GM21619 (cell line): ENCODE data around the gene ARGFX.
A peak's percentile ranks its signal among the peaks of the same experiment; 100 is the strongest.
"Not testable (repeated sequence)": the region's sequence is repeated elsewhere in the genome, so short reads cannot be mapped to it uniquely, and the experiment has no call there.

Experiments used
- ATAC-seq: cut with Tn5 transposase; IDR thresholded peaks from one replicate; pipeline ENCODE4 v1.9.1; 2021; ENCODE audit not compliant: unreplicated experiment

Gene ARGFX

DNA sequence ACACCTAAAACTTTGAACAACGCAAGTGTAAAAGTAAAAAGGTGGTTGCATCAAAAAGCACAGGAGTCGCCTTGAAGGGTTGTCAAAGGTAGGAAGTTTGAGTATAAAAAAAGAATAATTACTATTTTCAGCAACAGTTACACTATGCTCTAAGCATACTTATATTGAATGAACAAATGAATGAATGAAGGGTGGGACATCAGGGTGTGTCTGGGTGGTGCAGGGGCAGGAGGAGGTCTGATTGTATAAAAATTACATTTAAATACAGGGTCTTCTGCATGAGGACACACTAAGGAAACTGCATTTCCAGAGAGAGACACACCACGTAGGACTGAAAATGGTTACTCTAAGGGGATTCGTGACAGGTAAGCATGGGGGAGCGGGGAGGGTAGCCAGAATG lies at the start of gene ARGFX:
TSS of gene ARGFX (plus strand) at position 301 of the 400 bp plus-strand sequence. CDS start 2,765 bp downstream, outside the sequence.
- ATAC-seq = no peak

DNA sequence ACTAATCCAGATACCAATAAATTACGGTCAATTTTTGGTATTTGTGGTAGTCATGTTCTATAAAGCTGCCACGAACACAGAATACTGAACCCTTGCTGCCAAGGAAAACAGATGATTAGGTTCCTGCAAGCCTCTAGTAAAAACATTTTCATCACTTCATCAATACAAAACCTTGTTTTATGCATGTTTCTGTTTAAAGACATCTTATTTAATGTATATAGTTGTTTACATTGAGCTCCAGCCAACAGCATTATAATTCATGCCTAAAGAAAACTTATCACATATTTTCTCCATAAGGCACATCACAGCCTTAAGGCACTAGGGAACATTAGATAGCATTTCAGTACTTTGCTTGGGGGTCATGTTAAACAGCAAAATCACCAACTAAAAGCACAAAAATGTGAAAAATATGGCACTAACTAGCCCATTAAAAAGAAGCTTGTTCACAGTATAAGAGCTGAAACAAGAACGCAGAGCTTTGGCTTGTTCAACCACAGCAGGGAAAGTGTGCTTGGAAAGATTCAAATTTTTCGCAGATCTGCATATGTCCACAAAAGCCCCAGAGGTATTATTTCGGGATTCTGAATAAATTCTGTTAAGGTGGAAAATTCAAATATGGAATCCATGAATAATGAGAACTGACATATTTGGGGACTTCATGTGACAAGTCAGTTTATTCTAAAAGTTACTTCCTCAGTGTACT lies 49.6 kb upstream of the ARGFX start:
- ATAC-seq = no peak

DNA sequence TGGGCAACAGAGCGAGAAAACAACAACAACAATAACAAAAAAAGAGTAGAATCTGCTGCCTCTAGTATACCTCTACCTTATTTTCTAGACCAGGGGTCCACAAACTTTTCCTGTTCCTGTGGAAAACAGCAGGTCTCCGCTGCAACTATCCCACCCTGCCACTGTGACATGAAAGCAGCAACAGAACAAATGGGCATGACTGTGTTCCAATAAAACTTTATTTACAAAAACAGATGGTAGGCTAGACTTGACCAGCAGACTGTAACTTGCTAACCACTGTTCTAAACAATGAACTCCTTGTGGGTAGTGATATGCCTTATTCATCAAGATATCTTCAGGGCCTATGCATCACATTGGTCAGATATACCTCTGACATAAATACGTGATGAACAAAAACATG lies 47.2 kb upstream of the ARGFX start:
- ATAC-seq = no peak

DNA sequence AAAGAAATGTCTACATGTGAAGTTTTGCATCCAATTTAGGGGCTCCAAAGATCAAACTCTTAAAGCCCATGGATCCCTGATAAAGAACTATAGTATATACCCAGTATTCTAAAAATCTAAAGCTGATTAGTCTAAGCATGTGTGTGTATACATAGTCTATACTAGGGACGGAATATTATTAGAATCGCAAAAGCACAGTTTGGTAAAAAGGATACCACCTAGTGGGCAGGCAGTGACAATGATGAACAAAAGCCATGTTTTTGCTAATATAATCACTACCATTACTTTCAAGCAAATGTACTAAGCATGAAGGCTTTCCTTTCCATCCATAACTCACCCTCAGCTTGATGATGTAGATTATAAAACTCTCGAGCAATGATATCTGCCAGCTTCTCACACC lies 38.4 kb upstream of the ARGFX start:
- ATAC-seq = no peak

GRCh38 chr3:121531269-121531668 lies 36.5 kb upstream of the ARGFX start:
- no peak for ATAC-seq

- no peak for ATAC-seq
Observed at GRCh38 chr3:121542924-121543323, 24.8 kb upstream of the ARGFX start.

DNA sequence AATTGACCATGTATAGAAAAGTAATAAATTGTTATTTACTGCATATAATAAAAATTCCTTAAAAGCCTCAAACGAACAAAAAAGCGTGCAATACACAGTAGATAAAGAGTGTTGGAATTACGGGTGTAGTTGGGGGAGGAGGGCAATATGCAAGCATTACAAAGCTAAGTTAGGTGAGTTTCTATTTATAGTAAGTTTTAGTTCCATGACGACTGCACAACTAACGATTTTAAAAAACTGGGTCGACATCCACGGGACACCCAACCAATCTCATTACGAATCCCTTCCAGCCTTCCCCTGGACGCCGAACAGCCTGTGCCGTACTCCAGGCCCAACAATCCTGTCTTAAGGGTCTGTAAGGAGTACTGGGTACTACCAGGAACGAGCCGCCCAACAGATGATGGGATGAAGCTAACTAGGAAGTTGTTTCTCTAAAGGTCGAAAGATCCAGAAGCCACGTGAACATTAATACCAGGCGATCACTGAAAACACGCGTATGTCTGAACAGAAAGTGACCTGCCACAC lies 22.6 kb upstream of the ARGFX start:
- no peak for ATAC-seq

DNA sequence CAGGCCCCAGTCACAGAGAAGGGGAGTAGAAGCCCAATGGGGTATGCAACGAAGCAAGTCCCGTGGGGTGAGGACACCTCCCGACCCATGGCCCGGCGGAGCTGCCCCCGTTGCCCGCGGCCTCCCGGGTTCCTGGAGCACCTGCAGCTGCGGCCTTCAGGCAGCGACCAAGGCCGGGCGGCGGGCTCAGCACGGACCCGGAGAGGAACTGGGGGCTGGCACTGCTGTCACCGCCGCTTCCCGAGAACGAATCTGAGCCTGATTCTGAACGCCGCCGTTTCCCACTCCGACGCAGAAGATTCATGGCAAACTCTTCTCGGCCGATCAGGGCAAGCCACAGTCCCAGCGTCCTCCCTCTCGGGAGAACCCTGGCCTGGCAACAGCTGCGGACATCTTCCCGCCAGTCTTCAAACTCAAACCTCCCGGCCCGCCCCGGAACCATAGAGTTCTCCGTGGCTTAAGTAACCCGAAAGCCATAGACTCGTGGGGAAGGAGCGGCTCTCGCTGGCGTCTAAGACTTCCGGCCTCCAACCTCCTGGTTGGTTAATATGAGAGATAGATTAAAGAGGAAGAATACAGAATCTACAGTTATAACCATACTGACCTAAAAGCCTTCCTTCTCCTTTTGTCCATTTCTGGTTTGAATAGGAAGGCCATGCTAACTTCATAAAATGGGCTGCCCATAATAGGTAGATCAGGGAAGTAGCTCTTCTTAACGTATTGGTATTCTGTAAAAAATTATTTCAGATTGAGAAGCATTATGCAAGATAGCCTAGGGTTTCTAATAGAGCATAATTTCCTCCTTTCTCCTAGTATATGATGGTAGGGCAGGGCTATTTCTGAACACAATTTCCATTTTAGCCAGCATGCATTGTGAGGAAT lies 21.9 kb upstream of the ARGFX start, which contains the start of gene POLQ:
TSS of gene POLQ (minus strand) at position 415 of the 882 bp plus-strand sequence. CDS start at position 304, 111 bp downstream.
- ATAC-seq = peak; percentile 78

DNA sequence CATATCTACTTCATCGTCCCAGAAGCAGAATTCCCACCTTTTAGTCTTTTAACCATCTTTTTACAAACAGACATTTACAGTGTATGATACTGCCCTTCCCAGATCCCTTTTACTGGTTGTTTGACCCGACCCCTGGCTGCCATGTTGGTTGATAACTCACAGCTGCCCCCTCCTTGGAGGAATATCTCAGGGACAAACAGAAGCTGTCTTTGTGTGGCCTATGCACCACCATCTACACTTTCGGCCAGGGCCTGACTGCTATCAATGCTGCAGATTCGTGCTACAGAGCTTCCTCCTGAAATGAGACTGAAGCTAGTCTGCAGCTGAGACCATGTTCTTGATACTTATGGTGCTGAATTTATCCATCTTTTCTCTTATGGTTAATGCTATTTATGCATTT lies 15.4 kb upstream of the ARGFX start:
- ATAC-seq = no peak

DNA sequence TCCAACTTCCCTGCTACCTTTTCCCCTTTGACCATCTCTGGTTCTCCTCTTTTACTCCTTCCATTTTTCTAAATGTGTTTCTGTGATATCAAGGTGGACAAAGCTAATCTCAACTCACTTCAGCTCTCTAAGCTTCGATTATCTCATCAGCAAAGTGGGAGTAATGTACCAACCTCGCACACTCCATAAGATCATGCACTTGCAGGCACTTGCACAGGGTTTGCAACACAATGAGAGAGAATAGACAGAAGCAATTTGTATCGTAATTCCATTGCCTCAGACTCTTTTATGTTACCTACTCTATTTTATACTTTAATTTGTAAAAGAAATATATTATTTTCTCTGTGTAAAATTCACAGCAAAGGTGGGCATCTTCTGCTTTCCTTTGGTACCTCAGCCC lies 15.0 kb upstream of the ARGFX start:
- no peak for ATAC-seq

- ATAC-seq = no peak
Observed at GRCh38 chr3:121557426-121557934, 10.3 kb upstream of the ARGFX start.

DNA sequence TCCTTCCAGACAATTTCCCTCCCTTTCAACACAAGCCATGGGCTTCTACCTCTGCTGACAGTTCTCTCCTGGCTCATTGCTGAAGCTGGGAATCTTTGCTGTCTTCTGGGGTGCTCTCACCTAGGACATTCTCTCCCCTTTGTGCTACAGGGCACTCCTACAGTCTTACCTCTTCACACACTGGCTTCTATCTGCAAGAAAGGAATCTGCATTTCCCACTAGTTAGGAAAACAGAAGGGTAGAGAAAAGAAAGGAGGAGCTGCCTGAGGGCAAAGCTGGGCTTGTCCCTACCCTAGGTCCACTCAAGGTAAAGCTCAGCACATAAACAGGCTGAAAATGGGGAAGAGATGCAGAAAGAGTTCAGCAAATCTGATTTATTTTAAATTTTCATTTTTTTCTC lies 5.6 kb upstream of the ARGFX start:
- no peak for ATAC-seq

- no peak for ATAC-seq
Observed at GRCh38 chr3:121566773-121567172, 976 bp upstream of the ARGFX start.

GRCh38 chr3:121574449-121574848 lies 6.7 kb downstream of the ARGFX start:
- no peak for ATAC-seq

DNA sequence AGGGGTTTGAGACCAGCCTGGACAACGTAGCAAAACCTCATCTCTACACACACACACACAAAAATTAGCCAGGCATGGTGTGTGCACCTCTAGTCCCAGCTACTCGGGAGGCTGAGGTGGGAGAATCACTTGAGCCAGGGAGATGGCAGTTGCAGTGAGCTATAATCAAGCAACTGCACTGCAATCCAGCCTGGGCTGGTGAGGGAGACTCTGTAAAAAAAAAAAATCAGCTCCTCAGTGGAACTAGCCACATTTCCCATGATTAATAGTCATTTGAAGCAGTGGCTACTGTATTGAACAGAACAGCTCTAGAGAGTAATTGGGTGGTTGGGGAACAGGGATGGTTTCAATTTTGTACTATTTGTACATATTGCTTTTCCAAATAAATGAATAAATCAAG lies 13.9 kb downstream of the ARGFX start:
- ATAC-seq = no peak

DNA sequence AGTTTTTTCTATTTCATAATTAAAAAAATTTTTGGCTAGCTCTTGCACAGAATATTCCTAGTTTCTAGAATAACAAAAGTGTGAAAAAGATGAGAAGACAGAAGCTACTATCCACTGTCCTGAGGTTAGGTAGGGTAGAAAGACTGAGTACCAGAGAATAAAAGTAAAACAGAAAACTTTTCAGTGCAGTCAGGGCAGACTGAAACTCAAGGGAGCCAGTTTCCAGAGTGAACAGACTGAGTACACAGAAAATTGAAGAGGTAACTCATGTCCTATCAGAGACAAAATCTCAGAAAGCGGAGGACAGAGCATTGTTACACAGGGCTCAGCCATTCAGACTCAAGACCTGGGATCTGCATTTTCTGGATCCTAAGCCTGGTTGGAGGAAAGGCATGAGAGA lies 16.7 kb downstream of the ARGFX start:
- ATAC-seq = no peak

DNA sequence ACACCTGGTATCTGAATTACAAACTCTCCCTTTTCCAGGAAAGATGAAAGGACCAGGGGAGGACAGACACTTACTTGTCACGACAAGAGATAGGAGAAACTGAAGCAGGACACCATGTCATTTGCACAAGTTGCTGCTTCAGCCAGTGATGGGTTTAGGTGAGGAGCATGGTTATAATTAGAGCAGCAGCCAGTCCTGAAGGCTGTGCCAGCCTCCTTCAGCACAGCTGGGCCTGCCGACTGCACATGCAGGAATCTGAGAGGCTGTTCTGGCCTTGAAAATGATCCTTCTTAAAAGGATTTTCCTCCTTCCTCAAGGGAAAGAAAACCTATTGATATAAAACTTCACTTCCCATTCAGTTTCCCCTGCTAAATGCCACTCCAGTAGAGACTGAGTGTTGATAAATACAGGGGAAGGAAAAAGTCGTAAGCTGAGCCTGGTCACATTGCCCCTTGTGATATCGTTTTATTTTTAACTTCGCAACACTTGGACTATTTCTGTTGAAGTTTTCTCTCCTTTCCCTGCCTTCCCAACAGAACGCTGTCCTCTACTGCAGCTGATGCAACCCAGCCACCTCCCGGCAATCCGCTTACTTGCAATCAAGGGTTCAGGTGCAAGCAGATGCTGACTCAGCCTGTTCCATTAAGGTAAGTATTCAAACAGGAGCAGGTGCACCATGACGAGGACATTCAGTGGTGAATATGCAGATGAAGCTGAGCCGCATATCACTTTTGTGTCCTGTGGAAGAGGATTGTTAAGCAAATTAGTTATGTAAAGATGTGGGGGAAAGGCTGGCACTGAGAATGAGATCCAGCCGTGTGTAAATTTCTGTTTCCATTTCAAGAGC lies 25.3 kb downstream of the ARGFX start, which contains the start of gene FBXO40:
TSS of gene FBXO40 (plus strand) at position 524 of the 847 bp plus-strand sequence. CDS start 27,197 bp downstream, outside the sequence.
- peak; percentile 79 for ATAC-seq

GRCh38 chr3:121593806-121594205 lies 26.1 kb downstream of the ARGFX start:
- not testable (repeated sequence) for ATAC-seq

DNA sequence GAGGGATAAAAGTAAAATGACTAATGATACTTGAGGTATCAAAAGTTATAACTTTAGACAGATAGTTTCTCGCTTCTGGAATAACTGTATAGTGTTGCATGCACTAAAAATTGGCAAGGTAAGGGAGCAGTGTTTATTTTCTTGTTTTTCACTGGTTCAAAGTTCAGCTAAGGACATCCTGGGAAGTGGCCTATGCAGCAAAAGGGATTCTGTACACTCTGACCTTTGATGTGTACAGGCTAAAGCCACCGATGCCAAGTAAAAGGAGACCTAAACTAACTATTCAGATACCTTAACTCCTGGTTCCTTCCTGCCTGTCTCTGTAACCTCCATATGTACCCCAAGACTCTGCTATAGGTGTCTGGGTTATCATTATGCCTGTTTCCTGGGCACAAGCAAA lies 27.1 kb downstream of the ARGFX start:
- ATAC-seq = no peak

GRCh38 chr3:121595765-121596406 lies 28.1 kb downstream of the ARGFX start:
- ATAC-seq = no peak
